HG02885 (cell line): ENCODE results near the gene CNTRL.
"Not testable (repeated sequence)": the region's sequence is repeated elsewhere in the genome, so short reads cannot be mapped to it uniquely, and the experiment has no call there.

ENCODE experiments used
- ATAC-seq: cut with Tn5 transposase; IDR thresholded peaks from one replicate; pipeline ENCODE4 v1.9.1; 2021; ENCODE audit warnings: mild to moderate bottlenecking; ENCODE audit not compliant: unreplicated experiment, poor library complexity

The CNTRL gene

DNA sequence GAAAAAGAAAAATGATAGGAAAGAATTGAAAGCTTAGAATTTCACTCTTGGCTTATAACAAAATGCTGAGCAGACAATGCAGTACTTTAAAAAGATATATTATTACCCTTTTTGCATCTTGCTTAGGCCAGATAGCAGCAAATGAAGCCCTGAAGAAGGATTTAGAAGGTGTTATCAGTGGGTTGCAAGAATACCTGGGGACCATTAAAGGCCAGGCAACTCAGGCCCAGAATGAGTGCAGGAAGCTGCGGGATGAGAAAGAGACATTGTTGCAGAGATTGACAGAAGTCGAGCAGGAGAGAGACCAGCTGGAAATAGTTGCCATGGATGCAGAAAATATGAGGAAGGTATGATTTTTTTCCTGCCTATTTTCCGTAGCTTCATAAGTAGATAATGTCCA is 50.8 kb downstream of the CNTRL start:
- ATAC-seq: no peak

DNA sequence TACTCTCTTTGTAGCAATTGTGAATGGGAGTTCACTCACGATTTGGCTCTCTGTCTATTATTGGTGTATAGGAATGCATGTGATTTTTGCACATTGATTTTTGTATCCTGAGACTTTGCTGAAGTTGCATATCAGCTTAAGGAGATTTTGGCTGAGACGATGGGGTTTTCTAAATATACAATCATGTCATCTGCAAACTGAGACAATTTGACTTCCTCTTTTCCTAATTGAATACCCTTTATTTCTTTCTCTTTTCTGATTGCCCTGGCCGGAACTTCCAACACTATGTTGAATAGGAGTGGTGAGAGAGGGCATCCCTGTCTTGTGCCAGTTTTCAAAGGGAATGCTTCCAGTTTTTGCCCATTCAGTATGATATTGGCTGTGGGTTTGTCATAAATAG is 54.6 kb downstream of the CNTRL start:
- not testable (repeated sequence) for ATAC-seq

DNA sequence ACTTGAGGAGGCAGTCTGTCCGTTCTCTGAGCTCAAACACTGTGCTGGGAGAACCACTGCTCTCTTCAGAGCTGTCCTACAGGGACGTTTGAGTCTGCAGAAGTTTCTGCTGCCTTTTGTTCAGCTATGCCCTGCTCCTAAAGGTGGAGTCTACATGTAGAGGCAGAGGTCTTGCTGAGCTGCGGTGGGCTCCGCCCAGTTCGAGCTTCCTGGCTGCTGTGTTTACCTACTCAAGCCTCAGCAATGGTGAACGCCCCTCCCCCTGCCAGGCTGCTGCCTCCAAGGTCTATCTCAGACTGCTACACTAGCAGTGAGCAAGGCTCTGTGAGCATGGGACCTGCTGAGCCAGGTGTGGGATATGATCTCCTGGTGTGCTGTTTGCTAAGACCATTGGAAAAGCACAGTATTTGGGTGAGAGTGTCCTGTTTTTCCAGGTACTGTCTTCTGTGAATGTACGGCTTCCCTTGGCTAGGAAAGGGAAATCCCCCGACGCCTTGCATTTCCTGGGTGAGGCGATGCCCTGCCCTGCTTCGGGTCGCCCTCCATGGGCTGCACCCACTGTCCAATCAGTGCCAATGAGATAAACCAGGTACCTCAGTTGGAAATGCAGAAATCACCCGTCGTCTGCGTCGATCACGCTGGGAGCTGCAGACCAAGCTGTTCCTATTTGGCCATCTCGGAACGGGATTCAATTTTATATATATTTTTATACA is 58.5 kb downstream of the CNTRL start:
- no peak for ATAC-seq

DNA sequence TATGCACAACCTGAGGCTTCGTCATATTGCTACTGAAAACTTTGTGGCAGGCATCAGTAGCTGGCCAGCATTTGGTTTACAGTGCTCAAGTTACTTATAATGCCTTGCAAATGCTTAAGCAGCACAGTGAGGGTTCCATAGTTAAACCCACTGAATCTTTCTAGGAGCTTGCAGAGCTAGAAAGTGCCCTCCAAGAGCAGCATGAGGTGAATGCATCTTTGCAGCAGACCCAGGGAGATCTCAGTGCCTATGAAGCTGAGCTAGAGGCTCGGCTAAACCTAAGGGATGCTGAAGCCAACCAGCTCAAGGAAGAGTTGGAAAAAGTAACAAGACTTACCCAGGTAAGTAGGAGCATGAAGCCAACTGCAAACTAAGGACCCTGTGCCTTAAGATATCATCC is 60.9 kb downstream of the CNTRL start:
- no peak for ATAC-seq

DNA sequence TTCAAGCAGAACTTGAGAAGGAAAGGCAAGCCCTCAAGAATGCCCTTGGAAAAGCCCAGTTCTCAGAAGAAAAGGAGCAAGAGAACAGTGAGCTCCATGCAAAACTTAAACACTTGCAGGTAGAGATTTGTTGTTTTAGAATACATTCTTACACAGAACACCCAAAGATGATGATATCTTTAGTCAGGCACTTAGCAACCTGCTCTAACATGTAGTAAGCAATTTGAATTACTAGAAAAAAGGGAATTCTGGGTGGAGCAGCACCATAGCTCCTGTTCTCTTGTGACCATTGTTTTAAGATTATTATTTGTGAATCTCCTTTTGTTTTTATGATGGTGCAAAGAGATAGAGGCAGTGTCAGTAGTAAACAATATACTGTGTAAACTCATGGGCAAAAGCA is 63.8 kb downstream of the CNTRL start:
- no peak for ATAC-seq

DNA sequence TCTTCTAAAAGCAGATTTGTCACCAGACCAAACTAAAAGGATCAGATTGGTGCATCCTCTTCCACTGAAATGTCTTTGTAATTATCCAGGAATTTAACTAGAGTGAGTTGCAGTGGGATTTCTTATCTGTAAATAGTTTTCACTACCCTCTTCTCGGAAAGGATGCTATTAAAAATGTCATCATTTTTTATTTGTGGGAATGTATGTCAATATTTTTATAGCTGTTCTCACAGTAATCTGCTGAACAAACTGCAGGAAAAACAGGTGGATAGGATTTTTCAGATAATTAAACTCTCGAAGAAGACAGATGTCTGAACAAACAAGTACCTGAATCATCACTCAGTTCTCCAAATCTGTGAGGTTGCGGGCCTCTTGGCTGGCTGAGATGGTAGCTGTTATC is 64.2 kb downstream of the CNTRL start:
- no peak for ATAC-seq

DNA sequence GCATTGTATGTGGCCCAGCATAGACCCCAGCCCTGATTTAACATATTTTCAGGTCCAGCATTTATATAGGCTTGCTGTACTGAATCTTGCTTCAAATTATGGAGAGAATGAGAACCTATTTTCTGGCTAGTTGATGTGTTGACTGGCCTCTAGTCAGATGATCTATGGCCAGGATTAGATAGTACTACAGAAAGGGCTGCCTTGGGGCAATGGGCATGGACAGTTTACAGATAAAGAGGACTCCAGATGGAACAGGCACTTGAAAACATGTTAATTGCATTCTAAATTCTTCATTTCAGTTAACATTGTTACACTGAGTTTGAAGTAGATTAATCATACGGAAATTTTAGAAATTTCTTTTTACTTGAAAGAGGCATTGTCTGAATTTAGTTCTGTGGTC is 65.4 kb downstream of the CNTRL start:
- ATAC-seq: no peak

DNA sequence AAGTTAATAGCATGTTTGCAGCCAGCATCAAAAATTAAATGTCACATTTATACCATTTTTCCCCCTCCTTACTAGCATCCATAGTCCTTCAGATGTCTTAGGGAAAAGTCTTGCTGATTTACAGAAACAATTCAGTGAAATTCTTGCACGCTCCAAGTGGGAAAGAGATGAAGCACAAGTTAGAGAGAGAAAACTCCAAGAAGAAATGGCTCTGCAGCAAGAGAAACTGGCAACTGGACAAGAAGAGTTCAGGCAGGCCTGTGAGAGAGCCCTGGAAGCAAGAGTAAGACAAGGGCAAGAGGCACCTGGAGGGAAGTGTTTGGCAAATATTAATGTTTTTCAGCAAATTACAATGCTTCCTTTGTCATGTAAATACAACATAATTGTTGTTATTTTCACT is 66.6 kb downstream of the CNTRL start:
- no peak for ATAC-seq

DNA sequence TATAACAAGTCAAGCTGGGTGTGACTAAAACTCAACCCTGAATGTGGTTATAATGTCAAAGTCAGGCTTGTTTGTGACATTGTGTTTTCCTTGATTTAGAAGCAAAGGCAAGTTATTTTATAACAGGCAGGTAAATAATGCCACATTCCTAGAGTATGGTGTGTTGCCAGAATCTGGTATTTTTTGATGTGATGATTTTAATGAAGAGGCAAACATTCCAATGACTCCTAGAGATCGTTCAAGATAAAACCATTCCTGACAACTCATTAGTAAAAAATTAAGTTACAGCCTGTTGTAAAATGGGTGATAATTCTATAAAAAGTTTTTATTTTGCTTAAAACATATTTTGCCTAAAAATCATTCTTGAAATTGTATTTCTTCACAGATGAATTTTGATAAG is 67.0 kb downstream of the CNTRL start:
- ATAC-seq: no peak

DNA sequence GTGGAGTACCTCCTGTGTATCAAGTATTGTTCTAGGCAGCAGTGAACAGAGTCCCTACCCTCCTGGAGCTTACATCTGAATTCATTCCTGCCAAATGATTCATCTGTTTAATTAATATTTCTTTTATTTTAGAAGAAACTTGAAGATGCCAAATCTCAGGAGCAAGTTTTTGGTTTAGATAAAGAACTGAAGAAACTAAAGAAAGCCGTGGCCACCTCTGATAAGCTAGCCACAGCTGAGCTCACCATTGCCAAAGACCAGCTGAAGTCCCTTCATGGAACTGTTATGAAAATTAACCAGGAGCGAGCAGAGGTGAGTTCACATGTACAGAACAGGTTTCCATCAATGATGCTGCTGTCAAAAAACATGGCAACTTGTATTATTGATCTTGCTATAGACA is 69.0 kb downstream of the CNTRL start:
- ATAC-seq: no peak

DNA sequence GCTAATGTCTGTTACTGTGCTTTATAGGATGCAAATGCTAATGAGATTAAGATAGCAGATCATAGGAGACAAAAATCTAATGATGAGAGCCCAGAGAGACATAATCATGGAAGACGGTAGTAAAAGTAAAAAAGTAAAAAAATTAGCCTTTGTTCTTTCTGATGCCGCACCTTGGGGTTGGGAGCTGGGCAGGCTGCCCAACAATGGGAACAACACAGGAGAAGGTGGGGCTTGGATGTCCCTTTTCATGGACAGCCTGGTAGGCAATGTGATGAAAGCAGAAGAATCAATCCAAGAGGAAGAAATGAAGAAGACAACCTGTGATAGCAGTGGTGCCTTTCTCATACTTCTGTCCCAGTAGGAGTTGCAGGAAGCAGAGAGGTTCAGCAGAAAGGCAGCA is 69.7 kb downstream of the CNTRL start:
- ATAC-seq: no peak

DNA sequence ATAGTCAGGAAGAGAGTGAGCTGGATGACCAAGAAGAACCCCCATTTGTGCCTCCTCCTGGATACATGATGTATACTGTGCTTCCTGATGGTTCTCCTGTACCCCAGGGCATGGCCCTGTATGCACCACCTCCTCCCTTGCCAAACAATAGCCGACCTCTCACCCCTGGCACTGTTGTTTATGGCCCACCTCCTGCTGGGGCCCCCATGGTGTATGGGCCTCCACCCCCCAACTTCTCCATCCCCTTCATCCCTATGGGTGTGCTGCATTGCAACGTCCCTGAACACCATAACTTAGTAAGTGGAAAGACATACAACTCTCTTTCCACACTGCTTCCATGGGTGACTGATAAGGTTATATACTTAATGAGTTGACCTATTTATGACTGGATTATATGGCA is 75.4 kb downstream of the CNTRL start:
- no peak for ATAC-seq

DNA sequence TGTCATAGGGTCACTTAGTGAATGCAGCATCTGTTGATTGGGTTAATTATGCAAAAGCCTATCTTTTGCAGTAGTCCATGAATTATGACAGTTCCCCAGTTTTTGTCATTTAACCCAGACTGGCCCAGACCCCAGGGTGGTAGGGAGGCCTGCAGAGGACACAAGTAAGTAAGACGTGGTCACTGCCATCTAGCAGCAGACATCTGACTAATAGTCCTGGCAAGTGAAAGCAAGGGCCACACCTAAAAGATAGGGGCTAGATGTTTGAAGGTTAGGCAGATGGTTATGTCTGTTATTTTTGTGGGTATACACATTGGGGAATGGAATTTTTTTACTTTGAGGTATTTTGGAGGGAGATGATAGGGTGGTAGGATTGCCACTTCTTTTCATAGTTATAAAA is 78.9 kb downstream of the CNTRL start:
- ATAC-seq: no peak

DNA sequence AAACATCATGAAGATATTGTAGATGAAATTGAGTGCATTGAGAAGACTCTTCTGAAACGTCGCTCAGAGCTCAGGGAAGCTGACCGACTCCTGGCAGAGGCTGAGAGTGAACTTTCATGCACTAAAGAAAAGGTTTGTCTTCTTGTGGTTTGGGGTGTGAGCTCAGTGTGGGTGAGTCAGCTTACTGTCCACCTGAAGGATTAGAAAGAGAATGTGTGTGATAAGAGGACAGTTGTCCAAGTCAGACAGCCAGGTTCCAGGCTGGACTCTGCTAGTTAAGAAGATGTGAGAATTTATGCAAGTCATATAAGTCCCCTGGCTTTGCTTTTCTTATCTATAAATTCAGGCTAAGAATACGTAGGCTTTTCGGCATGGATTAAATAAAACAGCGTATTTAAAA is 80.0 kb downstream of the CNTRL start:
- ATAC-seq: no peak

DNA sequence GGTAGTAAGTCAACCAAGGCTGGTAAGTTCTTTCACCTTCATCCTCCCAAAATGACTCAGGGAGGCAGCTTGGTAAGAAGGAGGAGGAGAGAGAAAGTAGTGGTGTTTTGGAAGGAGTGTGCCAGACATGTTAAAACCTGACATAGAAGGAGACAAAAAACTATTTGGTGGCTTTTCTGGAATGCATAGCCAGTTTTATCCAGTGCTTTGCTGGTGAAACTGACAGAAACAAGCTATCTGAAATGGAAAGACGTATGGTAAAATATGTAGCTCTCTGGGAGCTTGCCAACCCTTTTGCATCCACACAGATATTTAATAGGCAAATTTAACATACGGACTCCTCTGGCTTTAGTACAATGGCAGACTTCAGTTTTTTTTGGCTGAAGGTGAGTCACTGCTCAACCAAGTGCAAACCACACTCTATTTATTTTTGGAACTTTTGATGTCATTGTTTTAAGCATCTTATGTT is 81.5 kb downstream of the CNTRL start:
- ATAC-seq: peak; percentile 87

DNA sequence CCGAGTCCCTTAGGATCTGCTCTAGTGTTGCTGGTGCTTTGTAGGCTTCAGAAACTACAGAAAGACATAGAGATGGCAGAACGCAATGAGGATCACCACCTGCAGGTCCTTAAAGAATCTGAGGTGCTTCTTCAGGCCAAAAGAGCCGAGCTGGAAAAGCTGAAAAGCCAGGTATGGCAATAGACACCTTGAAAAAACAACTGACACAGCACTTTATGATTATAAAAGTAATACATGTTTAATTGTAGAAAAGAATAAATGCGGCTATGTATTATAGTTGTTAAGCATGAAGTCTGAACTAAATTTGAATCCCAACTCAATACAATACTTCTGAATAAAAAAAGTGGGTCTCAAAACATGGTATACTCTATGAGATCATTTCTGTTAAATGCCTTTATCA is 83.2 kb downstream of the CNTRL start:
- no peak for ATAC-seq

DNA sequence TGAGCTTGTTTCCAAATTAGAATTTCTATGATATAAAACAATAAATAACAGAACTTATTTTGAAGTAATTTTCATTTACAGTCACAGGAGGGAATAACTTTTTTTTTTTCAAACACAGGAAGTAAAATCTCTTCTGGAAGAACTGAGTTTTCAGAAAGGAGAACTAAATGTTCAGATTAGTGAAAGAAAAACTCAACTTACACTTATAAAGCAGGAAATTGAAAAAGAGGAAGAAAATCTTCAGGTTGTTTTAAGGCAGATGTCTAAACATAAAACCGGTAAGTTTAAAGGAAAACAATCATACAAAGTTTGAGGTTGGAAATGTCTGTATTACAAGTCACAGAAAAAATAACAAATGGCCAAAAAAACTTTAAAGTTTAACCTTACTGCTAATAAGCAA is 85.3 kb downstream of the CNTRL start:
- no peak for ATAC-seq

DNA sequence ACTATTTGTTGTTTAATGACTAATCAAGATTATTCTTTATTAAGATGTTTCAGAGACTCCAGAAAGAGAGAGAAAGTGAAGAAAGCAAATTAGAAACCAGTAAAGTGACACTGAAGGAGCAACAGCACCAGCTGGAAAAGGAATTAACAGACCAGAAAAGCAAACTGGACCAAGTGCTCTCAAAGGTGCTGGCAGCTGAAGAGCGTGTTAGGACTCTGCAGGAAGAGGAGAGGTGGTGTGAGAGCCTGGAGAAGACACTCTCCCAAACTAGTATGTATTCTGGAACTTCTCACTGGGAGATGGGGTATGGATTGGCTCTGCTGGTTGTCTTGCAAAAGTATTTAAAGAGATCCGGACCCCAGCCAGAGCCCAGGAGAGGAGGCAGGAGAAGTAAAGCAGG is 93.3 kb downstream of the CNTRL start:
- no peak for ATAC-seq

DNA sequence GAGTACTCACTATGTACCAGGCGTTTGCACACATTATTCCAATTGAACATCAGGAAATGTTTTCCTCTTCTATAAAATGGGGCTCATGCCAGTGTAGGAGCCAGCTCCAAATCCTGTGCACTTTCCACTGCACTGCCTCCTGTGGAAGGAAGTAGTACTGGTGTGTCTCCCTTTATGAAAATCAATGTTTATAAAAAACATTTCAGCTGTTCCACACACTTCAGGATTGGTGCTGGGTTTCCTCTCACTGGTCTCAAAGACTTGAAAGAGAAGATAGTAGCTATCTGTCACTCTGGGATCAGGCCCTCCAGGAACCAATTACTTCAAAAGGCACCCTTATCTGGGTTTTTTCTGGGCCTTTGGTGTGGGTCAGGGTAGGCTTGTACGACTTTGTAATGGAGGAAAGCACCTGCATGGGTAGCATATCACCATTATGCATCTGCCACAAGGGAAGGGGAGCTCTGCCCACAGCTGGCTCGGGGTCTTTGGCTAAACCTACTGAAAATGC is 94.4 kb downstream of the CNTRL start:
- ATAC-seq: no peak

DNA sequence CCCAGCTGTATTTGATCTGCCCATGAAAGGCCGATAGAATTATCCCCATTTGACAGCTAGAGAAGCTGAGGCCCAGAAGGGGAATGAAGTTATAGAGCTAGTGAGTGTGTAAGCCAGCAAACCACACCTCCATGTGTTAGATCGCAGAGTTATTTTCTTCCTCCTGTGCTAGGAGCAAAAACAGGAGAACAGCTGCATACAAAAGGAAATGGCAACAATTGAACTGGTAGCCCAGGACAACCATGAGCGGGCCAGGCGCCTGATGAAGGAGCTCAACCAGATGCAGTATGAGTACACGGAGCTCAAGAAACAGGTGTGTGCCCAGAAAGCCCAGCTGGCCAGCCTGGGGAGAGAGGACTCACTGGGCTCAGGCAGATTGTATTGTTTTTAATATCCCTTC is 96.5 kb downstream of the CNTRL start:
- ATAC-seq: no peak

DNA sequence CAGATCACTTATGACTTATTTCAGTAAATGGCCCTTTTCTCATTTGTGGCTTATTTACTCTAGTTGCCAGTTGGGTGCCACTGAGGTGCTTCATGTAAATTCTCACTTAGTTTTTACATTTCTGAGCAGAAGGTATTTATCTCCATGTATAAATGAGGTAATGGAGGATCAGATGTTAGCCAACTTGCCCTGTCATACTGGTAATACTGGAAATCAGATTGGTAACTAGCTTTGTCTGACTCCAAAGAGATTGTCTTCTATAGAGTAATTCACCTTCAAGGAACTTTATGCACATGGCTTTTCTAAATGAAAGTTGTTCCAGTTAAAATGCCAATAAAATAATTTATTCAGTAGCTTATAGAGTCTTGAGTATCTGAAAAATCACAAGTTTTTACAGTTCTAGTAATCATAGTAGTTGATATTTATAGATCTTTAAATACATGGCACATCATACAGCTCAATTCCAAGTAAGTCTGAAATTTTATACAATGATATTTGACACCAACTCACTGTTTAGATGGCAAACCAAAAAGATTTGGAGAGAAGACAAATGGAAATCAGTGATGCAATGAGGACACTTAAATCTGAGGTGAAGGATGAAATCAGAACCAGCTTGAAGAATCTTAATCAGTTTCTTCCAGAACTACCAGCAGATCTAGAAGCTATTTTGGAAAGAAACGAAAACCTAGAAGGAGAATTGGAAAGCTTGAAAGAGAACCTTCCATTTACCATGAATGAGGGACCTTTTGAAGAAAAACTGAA is 98.2 kb downstream of the CNTRL start:
- no peak for ATAC-seq

DNA sequence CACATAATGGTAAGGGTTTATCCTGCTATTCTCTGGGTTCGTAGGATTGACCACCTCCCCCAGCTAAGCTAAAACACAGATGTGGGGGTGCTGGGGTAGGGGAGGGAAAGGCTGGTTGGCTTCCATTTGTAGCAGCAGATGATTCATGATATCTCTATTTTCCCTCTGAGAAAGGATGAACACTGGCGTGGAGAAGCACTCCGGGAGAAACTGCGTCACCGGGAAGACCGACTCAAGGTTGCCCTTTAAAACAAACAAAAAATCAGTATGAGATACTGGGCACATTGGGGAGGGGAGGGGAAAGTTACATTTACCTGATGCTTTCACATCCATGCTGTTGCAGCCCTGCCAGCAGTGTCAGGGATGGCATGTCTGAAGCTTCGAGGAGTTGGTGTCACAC is 98.7 kb downstream of the CNTRL start:
- no peak for ATAC-seq
